HG03432 (cell line): ENCODE results near the gene FAM135A.

Source experiments
- ATAC-seq: cut with Tn5 transposase; IDR thresholded peaks from one replicate; pipeline ENCODE4 v1.9.1; 2021; ENCODE audit warnings: mild to moderate bottlenecking, moderate library complexity; ENCODE audit not compliant: unreplicated experiment

Gene FAM135A

DNA sequence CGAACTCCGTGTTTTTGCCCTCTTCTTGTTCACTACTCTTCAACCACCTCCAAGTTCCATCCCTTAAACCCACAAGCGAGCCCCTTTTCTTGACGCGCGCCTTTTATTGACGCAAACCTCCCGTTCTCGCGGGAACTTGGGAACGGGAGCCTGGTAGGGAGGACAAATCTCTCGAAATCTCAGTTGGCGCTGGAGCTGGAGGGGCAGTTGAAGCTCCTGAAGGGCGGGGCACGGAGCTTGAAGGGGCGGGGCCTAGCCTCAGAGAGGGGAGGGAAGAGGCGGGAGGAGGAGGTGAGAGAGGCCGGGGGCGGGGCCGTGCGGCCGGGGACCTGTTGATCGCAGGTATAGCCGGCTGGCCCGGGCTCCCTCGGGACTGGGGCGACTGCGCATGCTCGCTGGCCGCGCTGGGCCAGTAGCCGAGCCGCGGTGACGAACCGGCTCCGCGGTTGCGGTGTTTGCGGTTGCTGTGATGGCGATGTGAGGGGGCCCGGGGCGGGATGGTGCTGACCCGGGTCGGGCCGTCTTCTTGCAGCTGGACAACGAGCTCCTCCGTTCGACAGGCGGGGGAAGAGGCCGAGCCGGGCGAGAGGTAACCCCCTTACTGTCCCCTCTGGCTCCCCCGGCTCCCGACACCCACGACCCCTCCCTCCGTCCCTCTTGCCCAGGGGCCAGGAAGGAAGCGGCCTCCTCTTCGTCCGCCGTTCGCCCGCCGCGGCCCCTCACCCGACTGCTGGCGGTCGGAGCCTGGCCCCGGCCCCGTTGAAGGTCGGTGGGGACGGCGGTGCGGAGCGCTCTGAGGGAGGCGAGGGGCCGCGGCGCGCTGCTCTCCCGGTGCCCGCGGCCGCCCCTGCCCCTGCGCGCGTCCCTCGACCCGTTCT, at the start of gene FAM135A:
FAM135A (plus strand) TSS at position 395 of the 878 bp plus-strand sequence. CDS start 14,835 bp downstream, outside the sequence.
- ATAC-seq, result peak; percentile 89

- no peak for ATAC-seq
Observed at GRCh38 chr6:70363741-70364493, 49.4 kb upstream of the FAM135A start.

DNA sequence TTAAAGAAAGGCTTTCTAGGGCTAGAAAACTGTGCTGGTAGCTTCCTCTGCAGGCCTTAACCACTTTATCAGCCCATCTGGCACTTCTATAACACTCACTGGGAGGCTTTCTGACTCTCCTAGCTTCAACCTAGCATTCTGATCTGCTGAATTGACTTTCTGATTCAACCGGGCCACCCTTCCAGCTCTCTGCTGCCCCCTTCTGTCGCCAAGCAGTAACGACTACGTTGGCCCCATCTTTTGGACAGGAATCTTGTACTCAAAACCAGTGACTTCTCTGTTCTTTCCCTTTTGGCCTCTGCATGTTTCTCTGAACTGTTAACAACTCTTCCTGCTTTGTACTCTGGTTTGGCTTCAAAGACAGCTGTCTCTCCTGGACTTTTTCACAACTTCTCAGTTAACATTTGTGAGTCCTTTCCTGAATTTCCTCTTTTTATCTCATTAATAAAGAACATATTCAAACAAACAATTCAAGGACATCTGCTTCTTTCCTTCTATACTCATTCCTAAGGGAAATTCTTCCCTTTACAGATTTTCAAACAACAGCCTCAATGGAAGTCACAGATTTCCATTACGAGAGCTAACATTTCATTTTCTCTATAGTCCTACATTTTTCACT, 43.9 kb upstream of the FAM135A start:
- peak; percentile 84 for ATAC-seq

- no peak for ATAC-seq
Observed at GRCh38 chr6:70370496-70370895, 42.8 kb upstream of the FAM135A start.

GRCh38 chr6:70371454-70372105, 41.7 kb upstream of the FAM135A start:
- peak; percentile 52 for ATAC-seq

DNA sequence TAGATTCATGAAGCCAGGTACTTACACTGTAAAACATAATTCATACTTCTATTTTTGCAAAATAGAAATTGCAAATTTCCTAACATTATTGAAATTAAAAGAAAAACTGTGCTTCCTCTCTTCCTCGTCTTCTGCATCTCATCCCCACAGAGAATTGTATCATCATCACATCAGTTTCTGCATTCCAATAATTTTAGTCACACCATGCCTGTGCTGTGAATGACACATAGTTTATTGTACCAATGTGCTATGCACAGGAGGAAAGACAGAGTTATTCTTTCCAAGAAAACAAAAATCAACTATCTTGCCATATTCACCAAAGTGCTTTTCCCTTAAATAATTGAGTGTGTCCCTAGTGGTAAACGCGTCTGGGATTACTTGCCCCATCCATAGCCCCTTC, 38.1 kb upstream of the FAM135A start:
- ATAC-seq, result no peak

GRCh38 chr6:70375882-70376281, 37.4 kb upstream of the FAM135A start:
- no peak for ATAC-seq

DNA sequence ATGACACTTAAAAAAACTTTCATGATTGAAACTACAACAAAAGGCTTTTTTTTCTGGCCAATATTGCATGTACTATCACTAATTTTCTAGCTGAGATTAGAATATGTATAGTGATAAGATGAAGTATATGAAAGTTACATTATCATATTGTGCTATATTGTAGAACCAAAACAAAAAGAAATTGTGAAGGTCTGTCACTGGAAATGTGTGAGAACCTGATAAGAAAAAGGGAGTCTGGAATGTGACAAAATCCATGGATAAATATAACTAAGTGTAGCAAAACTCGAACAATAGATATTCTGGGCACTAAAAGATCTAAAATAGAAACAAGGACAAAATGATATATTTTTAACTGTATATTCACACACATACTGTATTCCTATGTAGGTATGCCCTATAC, 36.7 kb upstream of the FAM135A start:
- ATAC-seq, result no peak

DNA sequence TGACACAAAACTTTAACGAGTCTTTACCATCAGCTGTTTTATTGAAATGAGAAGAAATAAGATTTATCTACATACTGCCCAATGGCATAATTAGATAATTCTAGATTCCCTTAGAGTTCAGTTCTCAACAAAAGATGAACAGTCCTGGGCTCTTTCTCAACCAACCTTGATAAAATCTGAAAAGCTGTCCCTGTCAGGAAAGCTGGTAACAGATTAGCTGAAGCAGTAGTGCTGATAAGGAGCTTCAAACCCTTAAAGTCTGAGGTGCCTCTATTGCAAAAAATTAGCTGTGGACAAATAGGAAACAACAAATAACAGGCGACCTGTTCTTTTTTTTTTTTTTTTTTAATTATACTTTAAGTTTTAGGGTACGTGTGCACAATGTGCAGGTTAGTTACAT, 35.9 kb upstream of the FAM135A start:
- ATAC-seq, result no peak

DNA sequence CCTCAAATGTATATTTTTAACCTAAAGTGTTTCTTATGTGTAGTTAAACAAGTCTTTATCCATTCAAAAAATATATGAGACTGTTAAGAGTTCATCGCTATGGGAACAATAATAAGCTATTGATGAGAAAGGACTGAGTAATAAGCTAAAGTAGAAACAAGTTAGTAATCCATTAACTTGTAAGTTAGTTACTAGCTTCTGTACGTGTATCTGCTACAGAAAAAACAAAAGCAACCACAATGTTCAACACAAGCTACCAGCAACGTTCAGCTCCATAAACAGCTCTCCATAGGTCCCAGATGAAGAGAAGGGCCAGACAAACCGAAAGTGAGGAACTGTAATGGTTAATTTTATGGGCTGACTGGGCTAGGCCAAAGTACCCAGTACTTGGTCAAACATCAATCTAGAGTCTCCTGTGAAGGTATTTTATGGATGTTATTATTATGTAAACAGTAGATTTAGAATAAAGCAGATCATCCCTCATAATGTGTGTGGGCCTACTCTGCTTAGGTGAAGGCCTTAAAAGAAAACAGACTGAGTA, 33.8 kb upstream of the FAM135A start:
- ATAC-seq, result no peak

GRCh38 chr6:70380252-70380651, 33.1 kb upstream of the FAM135A start:
- peak; percentile 97 for ATAC-seq

- ATAC-seq, result no peak
Observed at GRCh38 chr6:70380771-70381416, 32.4 kb upstream of the FAM135A start.

DNA sequence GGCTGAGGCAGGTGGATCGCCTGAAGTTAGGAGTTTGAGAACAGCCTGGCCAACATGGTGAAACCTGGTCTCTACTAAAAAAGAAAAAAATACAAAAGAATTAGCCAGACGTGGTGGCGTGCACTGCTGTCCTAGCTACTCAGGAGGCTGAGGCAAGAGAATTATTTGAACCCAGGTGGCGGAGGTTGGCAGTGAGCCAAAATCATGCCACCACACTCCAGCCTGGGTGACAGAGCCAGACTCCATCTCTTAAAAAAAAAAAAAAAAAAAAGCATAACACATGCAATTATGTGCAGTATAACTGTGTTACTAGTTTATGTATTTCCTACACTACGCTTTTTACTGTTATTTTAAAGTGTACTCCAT, 31.9 kb upstream of the FAM135A start:
- ATAC-seq, result no peak

- ATAC-seq, result no peak
Observed at GRCh38 chr6:70385901-70386300, 27.4 kb upstream of the FAM135A start.

- no peak for ATAC-seq
Observed at GRCh38 chr6:70388814-70389213, 24.5 kb upstream of the FAM135A start.

GRCh38 chr6:70389261-70389660, 24.0 kb upstream of the FAM135A start:
- ATAC-seq, result no peak

DNA sequence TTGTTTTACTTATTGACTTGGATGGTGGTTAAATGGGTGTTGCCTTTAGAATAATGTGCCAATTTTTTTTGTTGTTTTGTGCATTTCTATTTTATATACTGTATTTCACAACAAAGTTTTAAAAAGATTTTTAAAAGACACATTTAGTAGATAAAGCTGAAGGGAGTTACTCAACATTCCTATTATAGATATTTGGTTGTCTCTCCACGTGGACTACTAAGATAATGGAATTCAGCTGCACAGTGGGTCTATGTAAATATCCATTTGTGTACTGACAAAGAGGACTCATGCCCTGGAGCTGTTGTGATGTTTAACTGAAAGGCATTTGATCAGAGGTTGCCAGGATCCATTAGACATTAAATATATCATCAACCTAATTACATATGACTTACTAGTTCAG, 23.2 kb upstream of the FAM135A start:
- no peak for ATAC-seq

DNA sequence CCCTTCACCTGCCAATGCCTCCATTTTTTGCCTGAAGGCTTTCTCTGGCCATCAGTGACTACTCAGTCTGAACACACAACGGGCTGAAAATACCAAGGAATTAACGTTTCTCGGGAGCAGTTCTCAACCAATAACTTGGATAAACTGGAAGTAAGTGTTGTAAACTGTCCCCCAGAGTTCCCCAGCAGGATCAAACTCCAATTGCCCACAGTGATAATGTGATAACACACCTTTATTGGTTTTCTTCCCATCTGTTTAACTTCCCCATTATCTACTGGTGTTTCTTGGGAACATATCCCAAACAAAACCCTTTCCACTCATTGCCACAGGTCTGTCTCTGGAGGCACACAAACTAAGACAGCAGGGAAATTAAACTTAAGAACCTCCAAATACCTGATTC, 21.8 kb upstream of the FAM135A start:
- no peak for ATAC-seq

DNA sequence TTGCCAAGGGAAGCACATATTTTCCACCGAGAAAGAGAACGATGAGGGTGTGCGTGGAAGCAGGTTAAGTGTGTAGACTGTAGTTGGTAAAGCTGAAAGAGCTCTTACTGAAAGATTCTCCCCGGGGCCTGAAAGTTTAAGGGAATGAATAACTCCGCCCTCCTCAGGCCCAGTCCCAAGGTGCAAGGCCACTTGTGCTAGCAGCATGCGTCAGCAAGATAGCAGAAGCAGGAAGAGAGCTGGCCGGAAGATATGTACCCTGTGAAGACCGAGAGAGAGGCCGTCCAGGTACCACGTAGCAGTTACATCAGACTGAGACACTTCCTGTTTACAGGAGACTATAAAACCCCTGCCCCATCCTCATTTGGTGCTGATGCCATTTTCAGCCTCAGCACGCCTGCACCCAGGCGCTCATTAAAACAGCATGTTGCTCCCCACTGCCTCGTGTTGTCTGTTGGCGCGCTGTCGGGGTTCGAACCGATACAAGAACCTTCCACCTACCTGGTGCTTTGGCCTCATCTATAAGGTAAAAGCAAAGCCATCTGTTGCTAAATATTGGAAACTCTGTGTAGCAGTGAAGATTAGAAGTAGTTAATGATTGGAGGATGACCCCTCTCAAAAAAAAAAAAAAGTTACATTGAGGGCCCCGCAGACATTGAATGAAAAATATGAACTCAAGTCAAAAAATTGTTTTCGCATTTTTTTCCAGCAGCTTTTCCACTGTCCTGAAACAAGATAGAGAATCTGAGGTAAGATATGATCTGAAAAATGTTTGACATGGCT, 18.6 kb upstream of the FAM135A start:
- no peak for ATAC-seq

DNA sequence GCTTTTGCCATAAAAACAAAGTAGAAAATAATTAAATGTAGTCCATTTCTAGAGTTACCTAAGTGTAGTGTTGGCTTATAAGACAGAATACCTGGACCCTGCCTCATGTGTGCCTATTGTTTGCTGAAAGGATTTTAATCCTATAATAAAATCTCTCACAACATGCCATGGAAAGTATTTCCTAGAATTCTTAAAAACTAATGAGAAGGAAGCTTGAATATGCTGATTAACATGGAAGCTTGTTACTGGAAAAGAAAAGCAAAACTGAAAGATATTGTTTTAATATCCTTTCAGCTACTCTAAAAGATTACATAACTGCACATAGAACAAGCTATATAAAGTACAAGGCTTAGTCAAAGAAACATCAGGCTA, 18.0 kb upstream of the FAM135A start:
- ATAC-seq, result no peak
